DLD1 (cell line): Measurements from ENCODE around the gene CFAP46.
"Not testable (repeated sequence)": the region's sequence is repeated elsewhere in the genome, so short reads cannot be mapped to it uniquely, and the experiment has no call there.

Experiments
- in situ Hi-C: cut with HindIII; loops from 2 replicates; pipeline ENCODE4 v1.10.0; 2017; ENCODE audit warnings: low sequenced_read_pairs

CFAP46 gene

DNA sequence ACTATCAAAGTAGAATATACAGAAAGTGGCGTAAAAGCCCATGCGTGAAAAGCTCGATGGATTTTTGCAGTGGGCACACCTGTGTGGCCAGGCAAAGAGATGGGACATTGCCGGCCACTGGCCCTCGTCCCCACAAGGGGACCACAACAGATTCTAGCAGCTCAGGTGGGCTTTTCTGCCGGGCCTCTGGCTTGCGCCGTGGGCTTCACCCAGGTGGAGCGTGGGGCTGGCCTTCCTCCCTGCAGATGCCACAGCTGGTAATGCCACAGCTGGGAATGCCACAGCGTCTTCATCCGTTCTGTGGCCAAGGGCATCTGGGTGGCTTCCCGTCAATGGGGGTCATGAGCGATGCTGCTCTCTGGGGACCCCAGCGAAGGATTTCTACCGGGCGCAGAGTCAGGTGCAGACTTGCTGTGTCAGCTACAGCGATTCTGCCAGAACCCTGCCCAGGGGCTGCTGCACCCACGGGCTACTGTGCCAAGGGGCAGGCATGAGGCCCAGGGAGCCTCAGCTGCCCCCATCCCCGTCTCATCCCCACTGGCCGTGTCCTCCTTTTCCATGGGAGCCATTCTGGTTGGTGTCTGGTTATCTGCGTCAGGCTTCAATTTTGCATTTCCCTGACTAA, 103.9 kb downstream of the CFAP46 start:
- in situ Hi-C loops = no loop called here

- in situ Hi-C loops = no loop called here
Measured at GRCh38 chr10:132837905-132838304, 104.5 kb downstream of the CFAP46 start.

DNA sequence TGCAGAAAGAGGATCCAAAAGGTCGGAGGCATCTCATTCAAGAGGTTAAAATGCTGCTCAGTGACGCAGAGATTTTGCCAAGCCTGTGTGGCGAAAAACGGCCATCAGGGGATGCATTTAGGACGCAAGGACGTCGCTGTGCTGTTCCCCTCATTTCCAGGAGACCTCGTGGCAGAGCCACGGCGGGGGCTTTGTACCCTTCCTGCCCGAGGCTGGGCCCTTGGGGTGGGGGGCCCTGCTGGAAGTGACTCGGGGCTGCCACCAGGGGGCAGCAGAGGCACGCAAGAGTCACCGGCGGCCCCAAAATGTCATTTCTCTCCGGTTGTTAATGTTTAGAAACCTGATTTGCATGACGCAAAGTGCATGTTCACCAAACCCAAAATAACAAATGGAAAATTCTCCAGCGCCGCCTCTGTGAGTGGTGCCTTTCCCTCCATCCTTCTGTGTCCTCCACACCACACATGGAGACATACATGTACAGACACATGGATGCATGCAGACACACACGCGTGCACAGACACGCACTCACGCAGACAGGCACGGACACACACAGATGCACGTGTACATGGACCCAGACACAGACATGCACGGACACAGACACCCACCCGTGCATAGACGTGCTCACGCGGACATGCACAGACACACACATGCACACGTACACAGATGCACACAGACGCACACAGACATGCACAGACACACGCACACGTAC, 105.4 kb downstream of the CFAP46 start:
- in situ Hi-C loops = no loop called here

GRCh38 chr10:132836248-132836831, 106.0 kb downstream of the CFAP46 start:
- in situ Hi-C loops = no loop called here

- in situ Hi-C loops = no loop called here
Measured at GRCh38 chr10:132835848-132836233, 106.5 kb downstream of the CFAP46 start.

GRCh38 chr10:132834891-132835847, 107.2 kb downstream of the CFAP46 start:
- in situ Hi-C loops = no loop called here

- in situ Hi-C loops = no loop called here
Measured at GRCh38 chr10:132834311-132834761, 108.0 kb downstream of the CFAP46 start.

GRCh38 chr10:132833421-132834111, 108.8 kb downstream of the CFAP46 start:
- in situ Hi-C loops = no loop called here

DNA sequence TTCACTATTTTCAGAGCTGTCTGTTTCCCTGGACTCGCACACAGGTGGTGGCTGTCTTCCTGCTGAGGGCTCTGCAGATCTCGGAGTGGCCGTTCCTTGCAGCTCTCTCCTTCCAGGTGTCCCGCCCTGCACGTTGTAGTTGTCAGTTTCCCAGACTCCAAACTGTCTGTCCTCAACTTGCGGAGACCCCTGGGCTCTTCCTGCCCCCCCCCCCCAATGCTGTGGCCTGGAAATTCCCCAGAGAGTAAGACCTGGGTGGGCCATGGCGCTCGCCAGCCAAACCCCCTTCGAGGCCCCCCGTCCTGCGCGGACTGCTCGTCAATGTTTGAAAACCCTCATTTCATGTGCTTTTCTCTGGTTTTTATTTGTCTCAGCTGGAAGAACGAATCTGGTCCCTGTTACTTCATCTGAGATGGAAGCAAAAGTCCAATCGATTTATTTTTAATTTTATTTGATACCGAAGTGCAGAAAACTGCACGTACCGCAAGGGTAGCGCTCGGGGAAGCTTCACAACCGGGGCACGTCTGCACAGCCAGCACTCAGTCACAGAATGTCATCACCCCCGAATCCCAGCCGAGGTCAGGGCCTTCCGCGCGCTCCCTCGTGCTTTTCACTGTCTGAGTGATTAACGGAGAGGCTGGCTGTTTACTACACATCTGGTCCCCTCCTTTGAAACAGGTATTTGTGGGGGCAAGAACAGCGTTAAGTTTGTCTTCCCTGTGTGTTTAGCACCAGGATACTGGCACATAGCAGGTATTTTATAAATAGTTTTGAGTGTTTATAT, 110.0 kb downstream of the CFAP46 start:
- in situ Hi-C loops = no loop called here

GRCh38 chr10:132829403-132829802, 113.0 kb downstream of the CFAP46 start:
- in situ Hi-C loops = no loop called here

DNA sequence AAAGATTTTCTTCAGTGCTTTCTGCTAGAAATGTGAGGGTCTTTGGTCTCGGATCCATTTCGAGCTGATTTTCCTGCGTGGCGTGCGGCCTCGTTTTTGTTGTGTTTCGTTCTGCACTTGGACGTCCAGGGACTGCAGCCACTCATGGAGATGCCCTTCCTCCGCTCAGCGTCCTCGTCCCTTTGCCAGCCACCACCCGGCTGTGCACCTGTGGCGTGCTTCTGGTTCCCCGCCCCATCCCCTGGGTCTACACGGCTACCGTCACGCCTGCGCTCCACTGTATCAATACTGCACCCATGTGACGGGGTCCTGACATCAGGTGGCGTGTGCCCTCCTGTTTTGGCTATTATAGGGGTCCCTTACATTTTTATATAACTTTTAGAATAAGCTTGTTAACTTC, 113.7 kb downstream of the CFAP46 start:
- in situ Hi-C loops = no loop called here

DNA sequence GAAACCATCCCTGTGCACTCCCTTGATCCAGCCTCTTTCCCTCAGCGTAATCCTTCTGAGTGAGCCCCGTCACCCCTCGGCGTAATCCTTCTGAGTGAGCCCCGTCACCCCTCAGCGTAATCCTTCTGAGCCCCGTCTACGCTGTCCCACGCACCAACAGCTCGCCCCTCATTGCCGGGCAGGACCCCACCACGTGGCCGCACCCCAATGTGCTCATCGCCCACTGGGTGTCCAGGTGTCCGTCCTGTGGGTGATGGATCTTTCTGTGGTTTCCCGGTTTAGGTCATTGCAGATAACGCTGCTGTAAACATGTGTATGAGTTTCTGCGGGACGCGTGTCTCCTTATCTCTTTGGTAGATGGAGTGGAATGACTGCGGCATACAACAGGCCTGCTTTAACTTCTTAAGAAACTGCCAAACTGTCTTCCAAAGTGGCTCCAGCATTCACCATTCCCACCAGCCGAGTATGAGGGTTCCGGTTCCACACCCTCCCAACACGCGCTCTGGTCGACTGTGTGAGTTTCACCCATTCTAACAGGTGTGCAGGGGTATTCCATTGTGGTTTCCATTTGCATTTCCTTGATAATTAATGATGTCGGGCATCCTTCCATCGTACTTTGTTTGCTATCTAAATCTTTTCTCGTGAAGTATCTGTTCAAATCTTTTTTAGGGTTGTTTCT, 114.4 kb downstream of the CFAP46 start:
- in situ Hi-C loops = no loop called here

DNA sequence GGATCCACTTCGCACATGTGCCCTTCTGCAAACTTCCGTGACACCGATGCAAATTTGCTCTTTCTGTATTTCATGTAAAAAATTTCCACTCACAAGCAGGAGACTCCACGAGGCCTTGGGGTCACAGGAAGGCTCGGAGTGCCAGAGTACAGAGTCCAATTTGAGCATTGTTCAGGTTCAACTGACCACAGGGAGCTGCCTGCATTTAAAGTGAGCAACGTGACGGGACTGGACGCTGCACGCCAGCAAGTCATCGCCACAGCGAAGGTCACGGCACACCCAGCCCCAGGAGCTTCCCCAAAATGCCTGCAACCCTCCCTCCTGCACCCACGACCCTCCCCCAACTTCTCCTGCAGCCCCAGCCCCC, 115.0 kb downstream of the CFAP46 start:
- in situ Hi-C loops = no loop called here

- in situ Hi-C loops = no loop called here
Measured at GRCh38 chr10:132826524-132827422, 115.6 kb downstream of the CFAP46 start.

DNA sequence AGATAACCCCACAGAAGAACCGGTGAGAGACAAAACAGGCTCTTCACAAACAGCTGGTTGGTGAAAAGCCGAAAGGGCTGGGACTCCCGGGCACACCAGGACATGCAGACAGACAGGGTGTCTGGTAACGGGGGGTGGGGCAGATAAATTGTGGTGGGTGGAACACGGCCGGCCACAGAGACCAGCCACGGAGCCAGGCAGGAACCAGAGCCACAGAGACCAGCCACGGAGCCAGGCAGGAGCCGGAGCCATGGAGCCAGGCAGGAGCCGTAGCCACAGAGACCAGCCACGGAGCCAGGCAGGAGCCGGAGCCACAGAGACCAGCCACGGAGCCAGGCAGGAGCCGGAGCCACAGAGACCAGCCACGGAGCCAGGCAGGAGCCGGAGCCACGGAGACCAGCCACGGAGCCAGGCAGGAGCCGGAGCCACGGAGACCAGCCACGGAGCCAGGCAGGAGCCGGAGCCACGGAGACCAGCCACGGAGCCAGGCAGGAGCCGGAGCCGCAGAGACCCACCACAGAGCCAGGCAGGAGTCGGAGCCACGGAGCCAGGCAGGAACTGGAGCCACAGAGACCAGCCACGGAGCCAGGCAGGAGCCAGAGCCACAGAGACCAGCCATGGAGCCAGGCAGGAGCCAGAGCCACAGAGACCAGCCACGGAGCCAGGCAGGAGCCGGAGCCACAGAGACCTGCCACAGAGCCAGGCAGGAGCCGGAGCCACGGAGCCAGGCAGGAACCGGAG, 116.4 kb downstream of the CFAP46 start:
- in situ Hi-C loops = not testable (repeated sequence)

GRCh38 chr10:132820056-132820455, 122.3 kb downstream of the CFAP46 start:
- in situ Hi-C loops = no loop called here

DNA sequence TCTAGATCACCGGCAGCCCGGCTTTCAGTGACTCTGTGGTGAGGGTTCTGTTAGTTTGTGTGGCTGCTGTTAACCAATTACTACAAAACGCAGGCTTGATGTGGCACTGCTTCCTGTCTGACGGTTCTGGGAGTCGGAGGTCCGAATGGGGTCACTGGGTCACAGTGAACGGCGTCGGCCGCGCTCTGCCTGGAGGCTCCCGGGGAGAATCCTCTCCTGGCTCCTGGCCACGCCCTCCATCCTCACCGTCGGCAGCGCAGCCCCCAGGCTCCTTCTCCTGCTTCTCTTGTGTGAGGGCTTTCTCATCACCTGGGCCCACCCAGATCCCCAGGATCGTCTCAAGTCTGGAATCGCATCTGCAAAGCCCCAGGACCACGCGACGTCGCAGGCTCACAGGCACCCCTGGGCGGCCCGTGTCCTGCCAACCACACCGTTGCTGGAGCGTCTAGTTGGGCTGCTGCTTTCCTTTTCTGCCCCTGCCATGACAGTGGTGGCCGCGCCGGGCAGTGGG, 124.6 kb downstream of the CFAP46 start:
- in situ Hi-C loops = no loop called here
